GM23338 (cell line): ENCODE measurements around the gene SLC16A5. TPM values are rescaled to one million over a fixed set of nuclear protein-coding genes. Genes with fewer than 3 reads are reported as not detected.
A peak's percentile ranks its signal among the peaks of the same experiment; 100 is the strongest.
"Not testable (repeated sequence)": the region's sequence is repeated elsewhere in the genome, so short reads cannot be mapped to it uniquely, and the experiment has no call there.

Experiments used
- ATAC-seq: fragments of 200-7000 bp; cut with Tn5 transposase; 3 replicates; pipeline ENCODE4 v1.9.1; 2020
- DNase-seq: peaks from one replicate; pipeline ENCODE4 v3.0.0-alpha.2; 2015; ENCODE audit warnings: low spot score
- H2AFZ ChIP-seq: fragments of 200-600 bp; sonication (generic); 2 replicates; pipeline ENCODE4 v1.8.0; 2016; ENCODE audit warnings: antibody characterized with exemption, mild to moderate bottlenecking, moderate library complexity
- H3F3A ChIP-seq: fragments of 200-600 bp; sonication (generic); replicated peaks from 2 replicates; pipeline ENCODE4 v1.8.0; 2017; ENCODE audit warnings: antibody characterized with exemption, mixed run types, low read depth
- H3K27ac ChIP-seq: fragments of 200-600 bp; sonication (generic); 2 replicates; pipeline ENCODE4 v1.6.1; 2016; ENCODE audit warnings: low read depth
- H3K27me3 ChIP-seq: fragments of 200-600 bp; sonication (generic); 2 replicates; pipeline ENCODE4 v1.8.0; 2016; ENCODE audit warnings: mild to moderate bottlenecking, mixed run types, moderate library complexity; ENCODE audit not compliant: insufficient read depth
- H3K36me3 ChIP-seq: fragments of 200-600 bp; sonication (generic); 2 replicates; pipeline ENCODE4 v1.8.0; 2016; ENCODE audit warnings: mild to moderate bottlenecking; ENCODE audit not compliant: insufficient read depth
- H3K4me1 ChIP-seq: fragments of 200-600 bp; sonication (generic); 2 replicates; pipeline ENCODE4 v1.8.0; 2016; ENCODE audit warnings: mild to moderate bottlenecking, moderate library complexity; ENCODE audit not compliant: insufficient read depth
- H3K4me2 ChIP-seq: fragments of 200-600 bp; sonication (generic); 2 replicates; pipeline ENCODE4 v1.7.1; 2017; ENCODE audit warnings: mixed run types
- H3K4me3 ChIP-seq: fragments of 200-600 bp; sonication (generic); 2 replicates; pipeline ENCODE4 v1.6.1; 2016; ENCODE audit warnings: mixed run types
- H3K79me2 ChIP-seq: fragments of 200-600 bp; sonication (generic); replicated peaks from 2 replicates; pipeline ENCODE4 v1.8.0; 2017; ENCODE audit warnings: mild to moderate bottlenecking; ENCODE audit not compliant: insufficient read depth
- H3K9me2 ChIP-seq: fragments of 200-600 bp; sonication (generic); 2 replicates; pipeline ENCODE4 v1.8.0; 2017; ENCODE audit not compliant: insufficient read depth
- H4K20me1 ChIP-seq: fragments of 200-600 bp; sonication (generic); replicated peaks from 2 replicates; pipeline ENCODE4 v1.8.0; 2017; ENCODE audit warnings: mild to moderate bottlenecking; ENCODE audit not compliant: insufficient read depth
- H3K27ac Mint-ChIP-seq: 2 replicates; pipeline ENCODE4 v1.8.0; 2020; ENCODE audit warnings: inconsistent platforms, mild to moderate bottlenecking, moderate library complexity, mixed read lengths
- H3K27me3 Mint-ChIP-seq: 3 replicates; pipeline ENCODE4 v1.8.0; 2022; ENCODE audit warnings: low read depth, mild to moderate bottlenecking, moderate library complexity, mixed read lengths, inconsistent platforms; ENCODE audit not compliant: insufficient read depth, poor library complexity
- H3K36me3 Mint-ChIP-seq: 3 replicates; pipeline ENCODE4 v1.8.0; 2021; ENCODE audit warnings: low read depth, mild to moderate bottlenecking, inconsistent platforms, moderate library complexity, mixed read lengths
- H3K4me1 Mint-ChIP-seq: 3 replicates; pipeline ENCODE4 v1.8.0; 2020; ENCODE audit warnings: mild to moderate bottlenecking, inconsistent platforms, mixed read lengths
- H3K4me3 Mint-ChIP-seq: 3 replicates; pipeline ENCODE4 v1.8.0; 2021; ENCODE audit warnings: moderate library complexity, mild to moderate bottlenecking, inconsistent platforms, mixed read lengths
- H3K9me3 Mint-ChIP-seq: 3 replicates; pipeline ENCODE4 v1.8.0; 2020; ENCODE audit warnings: moderate library complexity, mild to moderate bottlenecking, inconsistent platforms, mixed read lengths
- CREB1 ChIP-seq: fragments of 250-450 bp; sonication (Bioruptor Pico); IDR thresholded peaks from 2 replicates; pipeline ENCODE4 v1.5.0; 2020; ENCODE audit warnings: low read depth, mild to moderate bottlenecking, moderate library complexity
- CTCF ChIP-seq, 2 experiments: fragments of 200-600 bp in 1 of 2; sonication (generic) in 1 of 2; conservative IDR thresholded peaks; 2 replicates each; pipeline versions ENCODE4 v1.5.1 to v1.6.1; 2016 to 2017; ENCODE audit warnings: antibody characterized with exemption in 2 of 2, low read depth in 2 of 2, mild to moderate bottlenecking in 2 of 2, moderate library complexity in 1 of 2
- POLR2AphosphoS5 ChIP-seq: IDR thresholded peaks from 2 replicates; pipeline ENCODE4 v1.6.1; 2016; ENCODE audit warnings: antibody characterized with exemption, low read depth
- ZNF331 ChIP-seq: fragments of 250-450 bp; sonication (Bioruptor Pico); IDR thresholded peaks from 2 replicates; pipeline ENCODE4 v1.5.0; 2020; ENCODE audit warnings: low read depth, mild to moderate bottlenecking, moderate library complexity
- polyA plus RNA-seq: library from polyadenylated mRNA; unstranded; fragments of >200 nt; fragmentation: Nextera tagmentation; extraction: Ambion mirVana; gene quantifications from 2 replicates; pipeline ENCODE4 v1.2.1, GENCODE V29; 2016
- total RNA-seq: library from RNA; depleted of rRNA; stranded (reverse); fragments of >200 nt; shearing (Covaris generic); gene quantifications from 2 replicates; pipeline ENCODE4 v1.2.3, GENCODE V29; 2014
- TF ChIP-seq, protein P1 (sequence below): IDR thresholded peaks from one replicate; pipeline ENCODE4 v1.6.1; 2018; ENCODE audit warnings: antibody characterized with exemption; ENCODE audit not compliant: unreplicated experiment
- TF ChIP-seq, protein P2 (sequence below): IDR thresholded peaks from 2 replicates; pipeline ENCODE4 v1.6.1; 2016; ENCODE audit warnings: antibody characterized with exemption

The SLC16A5 gene
- total and polyA plus RNA-seq, 2 experiments from 2014 or later: 7.3 to 40.0 TPM

DNA sequence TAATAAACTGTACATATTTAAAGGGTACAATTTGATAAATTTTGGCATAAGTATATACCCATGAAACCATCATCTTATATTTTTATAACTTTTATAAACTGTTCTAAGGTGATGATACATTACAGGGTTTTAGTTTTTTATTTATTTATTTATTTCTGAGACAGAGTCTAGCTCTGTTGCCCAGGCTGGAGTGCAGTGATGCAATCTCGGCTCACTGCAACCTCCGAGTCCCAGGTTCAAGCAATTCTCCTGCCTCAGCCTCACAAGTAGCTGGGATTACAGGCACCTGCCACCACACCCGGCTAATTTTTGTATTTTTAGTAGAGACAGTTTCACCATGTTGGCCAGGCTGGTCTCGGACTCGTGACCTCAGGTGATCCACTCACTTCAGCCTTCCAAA, 40.2 kb downstream of the SLC16A5 start:
- not testable (repeated sequence) for H3K36me3 ChIP-seq, H3K4me3 ChIP-seq, H3K79me2 ChIP-seq, ATAC-seq, H4K20me1 ChIP-seq, H3K27ac Mint-ChIP-seq, H3K9me3 Mint-ChIP-seq, H3K9me2 ChIP-seq, H3K27ac ChIP-seq, H3K4me2 ChIP-seq, H3K27me3 ChIP-seq, H2AFZ ChIP-seq, DNase-seq
- peaks cover 21% of the 10 kb centered on the region for H3K27me3 Mint-ChIP-seq
- H3K4me3 Mint-ChIP-seq: peak overlapping the region; percentile 32; the same call in 1 of the 3 replicates
- Histone ChIP-seq H3F3A (peaks cover 34% of the 10 kb centered on the region), H3K4me1 (peaks cover 14% of the 10 kb centered on the region)
- peaks cover 14% of the 10 kb centered on the region for H3K4me1 Mint-ChIP-seq
- H3K36me3 Mint-ChIP-seq: peaks cover 17% of the 10 kb centered on the region

DNA sequence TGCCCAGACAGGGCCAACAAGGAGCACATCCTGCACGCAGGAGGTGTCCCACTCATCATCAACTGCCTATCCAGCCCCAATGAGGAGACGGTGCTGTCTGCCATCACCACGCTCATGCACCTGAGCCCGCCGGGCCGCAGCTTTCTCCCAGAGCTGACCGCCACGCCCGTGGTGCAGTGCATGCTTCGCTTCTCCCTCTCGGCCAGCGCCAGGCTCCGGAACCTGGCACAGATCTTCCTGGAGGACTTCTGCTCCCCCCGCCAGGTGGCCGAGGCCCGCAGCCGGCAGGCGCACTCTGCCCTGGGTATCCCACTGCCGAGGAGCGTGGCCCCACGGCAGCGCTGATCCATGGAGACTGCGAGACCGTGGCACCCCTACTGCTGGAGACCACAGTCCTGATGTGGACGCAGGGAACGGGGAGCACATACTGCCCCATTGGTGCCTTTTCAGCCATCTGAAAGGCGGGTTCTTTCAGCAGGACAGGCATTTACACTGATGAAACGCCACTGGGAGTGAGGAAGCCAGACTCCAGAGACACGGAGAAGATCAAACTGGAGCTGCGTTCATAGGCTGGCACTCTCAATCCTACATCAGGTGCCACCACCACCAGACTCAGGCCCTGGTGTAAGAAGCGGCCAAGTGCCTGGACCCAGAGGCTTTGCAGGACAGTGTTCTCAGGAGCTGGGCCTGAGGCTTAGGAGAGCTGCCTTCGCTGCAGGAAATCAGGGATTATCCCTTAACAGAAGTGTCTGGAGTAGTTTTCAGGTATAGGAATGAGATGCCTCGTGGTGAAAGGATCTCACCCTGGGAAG, 41.1 kb downstream of the SLC16A5 start:
- Histone ChIP-seq H3K79me2 (peaks cover 7% of the 10 kb centered on the region), H4K20me1 (peaks cover 4% of the 10 kb centered on the region; the same call in 1 of the 2 replicates), H3K4me1 (peaks cover 14% of the 10 kb centered on the region), H2AFZ (no peak overlapping the region), H3K27ac (no peak overlapping the region), H3K9me2 (no peaks in the 10 kb centered on the region), H3F3A (peaks cover 41% of the 10 kb centered on the region), H3K36me3 (no peaks in the 10 kb centered on the region), H3K4me3 (no peak overlapping the region), H3K27me3 (no peaks in the 10 kb centered on the region), H3K4me2 (no peak overlapping the region)
- TF ChIP-seq, protein P1, sequence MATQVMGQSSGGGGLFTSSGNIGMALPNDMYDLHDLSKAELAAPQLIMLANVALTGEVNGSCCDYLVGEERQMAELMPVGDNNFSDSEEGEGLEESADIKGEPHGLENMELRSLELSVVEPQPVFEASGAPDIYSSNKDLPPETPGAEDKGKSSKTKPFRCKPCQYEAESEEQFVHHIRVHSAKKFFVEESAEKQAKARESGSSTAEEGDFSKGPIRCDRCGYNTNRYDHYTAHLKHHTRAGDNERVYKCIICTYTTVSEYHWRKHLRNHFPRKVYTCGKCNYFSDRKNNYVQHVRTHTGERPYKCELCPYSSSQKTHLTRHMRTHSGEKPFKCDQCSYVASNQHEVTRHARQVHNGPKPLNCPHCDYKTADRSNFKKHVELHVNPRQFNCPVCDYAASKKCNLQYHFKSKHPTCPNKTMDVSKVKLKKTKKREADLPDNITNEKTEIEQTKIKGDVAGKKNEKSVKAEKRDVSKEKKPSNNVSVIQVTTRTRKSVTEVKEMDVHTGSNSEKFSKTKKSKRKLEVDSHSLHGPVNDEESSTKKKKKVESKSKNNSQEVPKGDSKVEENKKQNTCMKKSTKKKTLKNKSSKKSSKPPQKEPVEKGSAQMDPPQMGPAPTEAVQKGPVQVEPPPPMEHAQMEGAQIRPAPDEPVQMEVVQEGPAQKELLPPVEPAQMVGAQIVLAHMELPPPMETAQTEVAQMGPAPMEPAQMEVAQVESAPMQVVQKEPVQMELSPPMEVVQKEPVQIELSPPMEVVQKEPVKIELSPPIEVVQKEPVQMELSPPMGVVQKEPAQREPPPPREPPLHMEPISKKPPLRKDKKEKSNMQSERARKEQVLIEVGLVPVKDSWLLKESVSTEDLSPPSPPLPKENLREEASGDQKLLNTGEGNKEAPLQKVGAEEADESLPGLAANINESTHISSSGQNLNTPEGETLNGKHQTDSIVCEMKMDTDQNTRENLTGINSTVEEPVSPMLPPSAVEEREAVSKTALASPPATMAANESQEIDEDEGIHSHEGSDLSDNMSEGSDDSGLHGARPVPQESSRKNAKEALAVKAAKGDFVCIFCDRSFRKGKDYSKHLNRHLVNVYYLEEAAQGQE: no peak
- peak; percentile 20; the same call in 1 of the 2 replicates for TF ChIP-seq POLR2AphosphoS5
- peaks cover 17% of the 10 kb centered on the region for H3K36me3 Mint-ChIP-seq
- peaks cover 30% of the 10 kb centered on the region for H3K27me3 Mint-ChIP-seq
- H3K4me1 Mint-ChIP-seq: peaks cover 14% of the 10 kb centered on the region
- H3K27ac Mint-ChIP-seq: no peak overlapping the region
- H3K4me3 Mint-ChIP-seq: peak overlapping the region; percentile 2; the same call in 1 of the 3 replicates
- ATAC-seq (no peak), DNase-seq (no peak)
- H3K9me3 Mint-ChIP-seq: no peaks in the 10 kb centered on the region; the same call in 2 of the 3 replicates

DNA sequence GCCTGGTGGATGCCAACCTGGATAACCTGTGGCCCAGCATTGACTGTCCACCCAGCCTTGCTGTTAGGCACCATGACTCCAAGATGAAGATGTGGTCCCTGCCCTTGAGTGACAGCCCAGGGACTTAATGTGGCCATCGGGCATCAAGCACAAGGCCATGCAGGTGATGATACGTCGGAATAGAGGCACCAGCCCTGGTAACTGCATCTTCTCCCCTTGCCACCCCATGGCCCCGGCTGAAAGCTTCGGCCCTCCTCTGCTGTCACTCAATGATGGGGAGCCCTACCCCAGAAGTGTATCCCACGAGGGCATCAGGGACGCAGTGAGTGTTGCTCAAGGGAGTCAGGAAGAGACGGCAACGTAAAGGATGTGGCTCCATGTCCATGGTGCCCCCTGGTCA, 41.8 kb downstream of the SLC16A5 start:
- Histone ChIP-seq H3K4me1 (peaks cover 14% of the 10 kb centered on the region), H2AFZ (no peak overlapping the region), H3K79me2 (peaks cover 7% of the 10 kb centered on the region), H3K9me2 (no peaks in the 10 kb centered on the region), H3K4me3 (no peak overlapping the region), H4K20me1 (peaks cover 4% of the 10 kb centered on the region; the same call in 1 of the 2 replicates), H3K27me3 (no peaks in the 10 kb centered on the region), H3K36me3 (no peaks in the 10 kb centered on the region), H3F3A (peaks cover 47% of the 10 kb centered on the region), H3K27ac (no peak overlapping the region), H3K4me2 (no peak overlapping the region; the same call in 1 of the 2 replicates)
- Mint-ChIP-seq H3K9me3 (no peaks in the 10 kb centered on the region), H3K27ac (no peak overlapping the region), H3K27me3 (peaks cover 33% of the 10 kb centered on the region), H3K4me1 (peaks cover 14% of the 10 kb centered on the region), H3K36me3 (peaks cover 19% of the 10 kb centered on the region), H3K4me3 (peak overlapping the region; percentile 42; the same call in 2 of the 3 replicates)
- no peak for ATAC-seq
- no peak for TF ChIP-seq CTCF (conservative IDR thresholded peaks at IDR 0.05; ENCODE audit: low read depth in 2 of 2)
- TF ChIP-seq, protein P2, sequence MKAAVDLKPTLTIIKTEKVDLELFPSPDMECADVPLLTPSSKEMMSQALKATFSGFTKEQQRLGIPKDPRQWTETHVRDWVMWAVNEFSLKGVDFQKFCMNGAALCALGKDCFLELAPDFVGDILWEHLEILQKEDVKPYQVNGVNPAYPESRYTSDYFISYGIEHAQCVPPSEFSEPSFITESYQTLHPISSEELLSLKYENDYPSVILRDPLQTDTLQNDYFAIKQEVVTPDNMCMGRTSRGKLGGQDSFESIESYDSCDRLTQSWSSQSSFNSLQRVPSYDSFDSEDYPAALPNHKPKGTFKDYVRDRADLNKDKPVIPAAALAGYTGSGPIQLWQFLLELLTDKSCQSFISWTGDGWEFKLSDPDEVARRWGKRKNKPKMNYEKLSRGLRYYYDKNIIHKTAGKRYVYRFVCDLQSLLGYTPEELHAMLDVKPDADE: no peak
- TF ChIP-seq CREB1 (CRISPR knock-in tag): no peak
- TF ChIP-seq ZNF331 (CRISPR knock-in tag): no peak
- no peak for DNase-seq
